B cell (primary cell): Measurements from ENCODE around the gene GYS2.

Experiments used
- CTCF ChIP-seq: fragments of 200-600 bp; IDR thresholded peaks from one replicate; pipeline ENCODE4 v1.8.0; 2022; ENCODE audit warnings: antibody characterized with exemption, mild to moderate bottlenecking
- EZH2 ChIP-seq: IDR thresholded peaks from 2 replicates; pipeline ENCODE4 v1.6.1; 2012; ENCODE audit warnings: borderline replicate concordance, low read depth, mild to moderate bottlenecking, moderate library complexity, low read length; ENCODE audit not compliant: insufficient read depth, poor library complexity, severe bottlenecking

GRCh38 chr12:21516281-21516680, 88.4 kb downstream of the GYS2 start:
- no peak for TF ChIP-seq CTCF
- no peak for TF ChIP-seq EZH2
